Right lung (tissue), 5 donors: ENCODE measurements around the gene AGBL3. TPM values are rescaled to one million over a fixed set of nuclear protein-coding genes. Genes with fewer than 3 reads are reported as not detected.
"Not testable (repeated sequence)": the region's sequence is repeated elsewhere in the genome, so short reads cannot be mapped to it uniquely, and the experiment has no call there.

Experiments used
- DNase-seq, 2 donors: peaks; one replicate each; pipeline ENCODE4 v3.0.0-alpha.2; 2013
- polyA plus RNA-seq, 5 donors: library from polyadenylated mRNA; unstranded; fragments of 120-200 nt; gene quantifications; one replicate each; pipeline versions ENCODE4 v1.2.1 to v1.2.3, GENCODE V29; 2013; ENCODE audit warnings: inconsistent platforms in 1 of 5, low replicate concordance in 1 of 5; ENCODE audit not compliant: insufficient read length in 5 of 5, insufficient read depth in 1 of 5

AGBL3 gene
- polyA plus RNA-seq, 5 donors, result 8.7 to 16.9 (median 12.6) TPM

- DNase-seq, result no peak
These were observed 88.2 kb downstream of the AGBL3 start for GRCh38 chr7:135074531-135074930.

- DNase-seq, result no peak
These were observed 89.4 kb downstream of the AGBL3 start for GRCh38 chr7:135075716-135076115.

- DNase-seq, result no peak
These were observed 90.6 kb downstream of the AGBL3 start for GRCh38 chr7:135076882-135077281.

DNA sequence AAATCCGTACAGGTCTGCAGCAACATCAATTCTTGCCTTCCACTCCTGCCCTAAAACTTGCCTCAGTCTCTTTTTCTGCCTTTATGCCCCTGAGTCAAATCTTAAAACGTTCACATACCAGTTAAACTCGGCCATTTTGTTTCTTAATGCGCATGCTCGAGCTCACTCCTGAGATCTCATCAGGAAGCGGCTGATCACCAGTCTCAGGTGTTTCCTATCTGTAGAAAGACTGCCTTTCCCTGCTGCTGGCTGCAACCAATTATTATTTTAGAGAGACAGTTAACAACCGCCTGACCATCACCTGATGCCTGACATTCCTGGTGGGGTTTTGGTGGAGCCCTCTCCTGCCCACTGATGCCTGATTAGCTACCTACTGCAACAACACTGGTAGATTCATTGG is 91.3 kb downstream of the AGBL3 start:
- no peak for DNase-seq

DNA sequence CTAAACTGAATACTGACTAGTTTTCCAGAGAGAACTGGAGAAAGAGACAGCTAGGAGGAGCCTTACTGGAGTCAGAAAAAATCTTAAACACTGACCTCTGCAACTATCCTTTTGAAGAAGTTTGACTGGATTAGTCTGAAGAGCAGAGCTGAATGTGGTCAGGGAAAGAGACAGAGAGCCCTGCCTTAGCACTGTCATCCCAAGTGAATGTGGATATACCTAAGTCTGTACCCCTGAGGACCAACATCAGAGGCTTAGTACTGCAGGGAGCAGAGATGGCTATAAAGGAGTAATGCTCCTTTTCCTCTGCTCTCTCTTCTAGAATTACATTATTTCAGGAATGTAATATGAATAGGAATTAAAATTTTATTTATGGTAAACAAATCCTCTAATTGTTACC is 91.7 kb downstream of the AGBL3 start:
- no peak for DNase-seq

DNA sequence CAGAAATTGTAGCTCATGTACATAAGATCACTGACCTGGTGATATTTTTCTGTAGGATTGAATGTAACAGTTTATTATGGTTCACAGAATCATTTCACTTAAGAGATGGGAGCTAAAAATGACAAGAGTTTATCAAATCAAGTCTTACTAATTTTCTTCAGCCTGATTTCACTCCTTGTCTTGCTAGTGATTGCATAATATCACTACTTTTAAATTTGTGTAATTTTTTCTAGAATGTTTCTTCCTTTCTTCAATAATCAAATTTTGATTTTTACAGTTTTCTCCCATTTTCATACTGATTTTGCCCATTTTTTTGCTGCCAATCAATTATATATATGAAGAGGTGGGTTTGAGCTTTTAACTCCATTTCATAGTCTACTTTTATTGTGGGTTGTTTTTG is 92.8 kb downstream of the AGBL3 start:
- DNase-seq, result no peak

DNA sequence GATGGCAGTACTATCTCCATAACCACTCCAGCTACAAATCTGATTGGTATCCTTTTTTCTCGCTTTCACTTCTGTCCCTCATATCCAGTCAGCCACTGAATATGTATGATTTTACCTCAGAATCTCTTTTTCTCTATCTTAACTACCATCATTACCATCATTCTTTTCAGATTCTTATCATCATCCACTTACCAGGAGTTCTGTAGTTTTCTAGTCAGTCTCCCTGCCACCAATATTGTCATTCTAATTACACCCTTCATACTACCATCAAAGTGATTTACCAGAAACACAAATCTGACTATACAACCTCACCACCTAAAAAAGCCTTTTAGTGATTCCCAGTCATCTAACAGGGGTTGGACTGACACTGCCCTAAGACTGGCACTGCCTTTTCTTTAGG is 96.7 kb downstream of the AGBL3 start:
- DNase-seq, result no peak

DNA sequence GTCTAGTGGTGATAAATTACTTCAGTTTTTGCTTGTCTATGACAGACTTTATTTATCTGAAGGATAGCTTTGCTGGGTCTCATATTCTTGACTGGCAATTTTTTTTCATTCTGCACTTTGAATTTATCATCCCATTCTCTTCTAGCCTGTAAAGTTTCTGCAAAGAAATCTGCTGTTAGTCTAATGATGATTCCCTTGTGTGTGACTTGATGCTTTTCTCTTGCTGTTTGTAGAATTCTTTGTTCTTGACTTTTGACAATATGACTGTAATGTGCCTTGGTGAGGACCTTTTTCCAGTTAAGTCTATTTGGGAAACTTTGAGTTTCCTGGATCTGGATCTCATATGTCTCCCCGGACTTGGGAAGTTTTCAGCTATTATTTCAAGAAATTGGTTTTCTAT is 102.3 kb downstream of the AGBL3 start:
- no peak for DNase-seq

DNA sequence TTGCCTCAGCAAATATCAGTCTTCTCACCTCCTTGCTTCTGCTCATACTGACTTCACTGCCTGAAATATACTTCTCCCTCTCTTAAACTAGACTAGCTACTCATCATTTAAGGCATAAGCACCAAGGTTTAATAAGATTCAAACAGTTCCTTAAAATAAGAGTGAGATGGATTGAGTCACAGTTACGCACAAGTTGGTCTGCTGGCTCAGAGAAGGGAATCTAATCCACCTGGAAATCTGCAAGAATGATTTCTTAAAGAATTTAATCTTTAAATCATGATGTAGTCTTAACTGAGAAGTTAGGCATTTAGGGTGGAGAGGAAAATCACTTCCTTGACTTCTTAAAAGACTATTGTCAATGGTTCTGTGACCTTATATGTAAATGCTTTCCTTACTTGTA is 105.4 kb downstream of the AGBL3 start:
- DNase-seq, result no peak

DNA sequence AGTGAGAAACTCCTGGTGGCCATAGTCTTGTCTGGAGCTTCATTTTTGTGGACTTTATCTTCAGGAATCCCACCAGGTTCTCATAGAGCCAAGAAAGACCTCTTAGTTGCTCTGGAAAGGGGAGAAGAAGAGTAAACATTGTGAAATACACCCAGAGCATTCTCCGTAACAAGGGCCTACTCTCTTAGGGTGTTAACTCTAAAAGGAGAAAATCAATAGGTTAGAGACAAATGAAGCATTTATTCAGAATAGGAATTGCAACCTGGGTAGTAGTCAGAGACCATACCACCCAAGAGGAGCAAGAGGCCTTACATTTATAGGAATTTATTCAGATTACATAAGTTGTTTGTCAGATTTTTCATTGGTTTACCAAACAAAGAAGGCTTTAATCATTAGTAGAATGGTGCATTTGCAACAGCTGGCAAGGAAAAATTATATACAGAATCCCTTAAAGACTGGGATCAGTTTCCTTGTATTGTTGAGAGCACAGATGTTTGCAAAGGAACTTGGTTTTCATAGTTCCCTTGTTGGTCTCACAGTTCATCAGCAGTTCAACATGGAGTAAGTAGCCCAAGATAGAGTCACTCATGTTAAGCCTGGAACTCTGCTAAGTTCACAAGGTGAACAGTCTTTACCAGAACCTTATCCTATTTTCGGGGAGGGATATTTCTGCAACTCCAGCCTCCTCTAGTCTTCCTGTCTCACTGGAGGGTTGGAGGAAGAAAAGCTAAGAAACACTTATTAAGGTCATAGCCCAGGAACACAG is 108.3 kb downstream of the AGBL3 start:
- DNase-seq, result no peak

- DNase-seq, result no peak
These were observed 109.1 kb downstream of the AGBL3 start for GRCh38 chr7:135095450-135095849.

DNA sequence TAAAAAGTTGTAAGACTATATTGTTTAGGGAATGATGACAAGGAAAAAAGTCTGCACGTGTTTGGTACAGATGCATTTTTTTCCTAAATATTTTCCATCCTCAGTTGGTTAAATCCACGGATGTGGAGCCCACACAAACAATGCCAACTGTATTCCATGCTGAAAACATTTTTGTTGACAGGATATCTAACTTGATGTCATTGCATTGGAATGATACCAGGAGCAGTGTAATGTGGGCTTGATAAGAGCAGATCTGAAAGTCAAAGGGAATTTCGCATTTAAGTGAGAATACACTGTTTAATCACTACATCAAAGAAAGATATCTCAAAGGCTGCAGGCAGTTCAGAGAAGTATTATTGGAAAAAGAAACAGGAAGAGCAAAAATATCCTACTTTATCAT is 112.1 kb downstream of the AGBL3 start:
- peak in 1 of 2 donors; percentile 7 for DNase-seq

GRCh38 chr7:135100856-135101255 is 114.5 kb downstream of the AGBL3 start:
- no peak for DNase-seq

GRCh38 chr7:135102372-135102771 is 116.1 kb downstream of the AGBL3 start:
- DNase-seq, result no peak

GRCh38 chr7:135109562-135109961 is 123.3 kb downstream of the AGBL3 start:
- DNase-seq, result peak; percentile 8 to 11

- no peak for DNase-seq
These were observed 123.7 kb downstream of the AGBL3 start for GRCh38 chr7:135109976-135110375.

- no peak for DNase-seq
These were observed 125.1 kb downstream of the AGBL3 start for GRCh38 chr7:135111379-135111778.

GRCh38 chr7:135114622-135115021 is 128.3 kb downstream of the AGBL3 start:
- no peak for DNase-seq

DNA sequence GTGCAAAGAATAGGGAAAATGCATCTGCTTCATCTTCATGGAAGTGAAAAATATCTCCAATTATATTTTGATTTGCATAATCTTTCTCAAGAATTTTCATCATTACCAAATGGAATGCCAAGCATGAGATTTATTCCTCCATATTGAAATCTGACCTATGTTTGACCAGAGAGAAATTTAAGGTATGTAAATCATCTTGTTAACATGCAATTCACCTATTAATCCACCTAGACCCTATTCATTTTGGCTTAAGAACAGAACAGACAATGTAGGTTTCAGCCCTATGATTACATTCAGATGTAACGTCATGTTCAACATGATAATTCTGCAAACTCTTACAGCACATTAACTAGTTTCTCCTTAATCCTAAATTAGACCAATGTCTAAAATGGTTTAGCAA is 130.8 kb downstream of the AGBL3 start:
- no peak for DNase-seq

- no peak for DNase-seq
These were observed 135.6 kb downstream of the AGBL3 start for GRCh38 chr7:135121868-135122267.

DNA sequence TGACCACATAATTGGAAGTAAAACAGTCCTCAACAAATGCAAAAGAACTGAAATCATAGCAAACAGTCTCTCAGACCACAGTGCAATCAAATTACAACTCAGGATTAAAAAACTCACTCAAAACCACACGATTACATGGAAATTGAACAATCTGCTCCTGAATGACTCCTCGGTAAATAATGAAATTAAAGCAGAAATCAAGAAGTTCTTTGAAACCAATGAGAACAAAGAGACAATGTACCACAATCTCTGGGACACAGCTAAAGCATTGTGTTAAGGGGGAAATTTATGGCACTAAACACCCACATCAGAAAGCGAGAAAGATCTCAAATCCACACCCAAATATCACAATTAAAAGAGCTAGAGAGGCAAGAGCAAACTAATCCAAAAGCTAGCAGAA is 138.3 kb downstream of the AGBL3 start:
- DNase-seq, result not testable (repeated sequence)

GRCh38 chr7:135128931-135129330 is 142.6 kb downstream of the AGBL3 start:
- no peak for DNase-seq

- DNase-seq, result no peak
These were observed 143.3 kb downstream of the AGBL3 start for GRCh38 chr7:135129579-135129978.
